GM10248 (cell line): ENCODE data around the gene MPZL3.

Experiments
- CTCF ChIA-PET: fragments of 300-600 bp; sonication (Branson Sonifier 250); formaldehyde crosslinking; extraction: SDS; loops from one replicate; lab custom pipeline; 2021; ENCODE audit warnings: antibody characterized with exemption; lab: Yijun Ruan, JAX
- POLR2A ChIA-PET: fragments of 350-650 bp; sonication (Branson Sonifier 250); formaldehyde crosslinking; extraction: SDS; loops from one replicate; lab custom pipeline; 2020; ENCODE audit warnings: antibody characterized with exemption; lab: Yijun Ruan, JAX
- DNase-seq: peaks from one replicate; pipeline ENCODE4 v3.0.0; 2012; ENCODE audit errors: extremely low spot score
- TF ChIP-seq, protein P1 (sequence below): IDR thresholded peaks from 2 replicates; pipeline ENCODE4 v1.5.1; 2012; ENCODE audit warnings: mild to moderate bottlenecking, low read depth; ENCODE audit errors: extremely low read depth, missing control alignments, control extremely low read depth

The MPZL3 gene

GRCh38 chr11:118219732-118220131 lies 32.4 kb downstream of the MPZL3 start:
- TF ChIP-seq, protein P1, sequence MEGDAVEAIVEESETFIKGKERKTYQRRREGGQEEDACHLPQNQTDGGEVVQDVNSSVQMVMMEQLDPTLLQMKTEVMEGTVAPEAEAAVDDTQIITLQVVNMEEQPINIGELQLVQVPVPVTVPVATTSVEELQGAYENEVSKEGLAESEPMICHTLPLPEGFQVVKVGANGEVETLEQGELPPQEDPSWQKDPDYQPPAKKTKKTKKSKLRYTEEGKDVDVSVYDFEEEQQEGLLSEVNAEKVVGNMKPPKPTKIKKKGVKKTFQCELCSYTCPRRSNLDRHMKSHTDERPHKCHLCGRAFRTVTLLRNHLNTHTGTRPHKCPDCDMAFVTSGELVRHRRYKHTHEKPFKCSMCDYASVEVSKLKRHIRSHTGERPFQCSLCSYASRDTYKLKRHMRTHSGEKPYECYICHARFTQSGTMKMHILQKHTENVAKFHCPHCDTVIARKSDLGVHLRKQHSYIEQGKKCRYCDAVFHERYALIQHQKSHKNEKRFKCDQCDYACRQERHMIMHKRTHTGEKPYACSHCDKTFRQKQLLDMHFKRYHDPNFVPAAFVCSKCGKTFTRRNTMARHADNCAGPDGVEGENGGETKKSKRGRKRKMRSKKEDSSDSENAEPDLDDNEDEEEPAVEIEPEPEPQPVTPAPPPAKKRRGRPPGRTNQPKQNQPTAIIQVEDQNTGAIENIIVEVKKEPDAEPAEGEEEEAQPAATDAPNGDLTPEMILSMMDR, result no peak
- POLR2A ChIA-PET, result no interaction called here
- CTCF ChIA-PET, result interaction anchor here (0.6 to 2.2 kb wide), 2 partner anchors 21 to 22 kb away, joined by 3 to 9 read pairs; no protein-coding TSS in a partner anchor
- DNase-seq, result no peak

DNA sequence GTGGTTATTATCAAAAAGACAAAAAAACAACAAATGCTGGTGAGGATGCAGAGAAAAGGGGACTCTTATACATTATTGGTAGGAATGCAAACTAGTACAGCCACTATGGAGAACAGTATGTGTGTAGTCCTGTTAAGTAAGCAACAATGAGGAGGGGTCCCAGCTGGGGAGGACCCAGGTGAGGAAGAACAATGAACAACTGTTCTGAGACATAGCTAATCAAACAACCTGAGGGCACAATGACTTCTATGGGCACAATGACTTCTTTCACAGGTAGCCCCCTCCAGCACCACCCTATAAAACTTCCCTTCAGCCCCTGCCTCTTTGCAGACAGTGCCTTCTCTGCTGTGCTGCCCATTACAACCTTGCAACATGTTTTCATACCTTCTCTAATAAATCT lies 32.9 kb downstream of the MPZL3 start:
- ChIA-PET POLR2A (no interaction called here), CTCF (interaction anchor here (3.5 kb wide), 1 partner anchor 21 kb away, joined by 23 read pairs; no protein-coding TSS in a partner anchor)

GRCh38 chr11:118217575-118217974 lies 34.6 kb downstream of the MPZL3 start:
- DNase-seq, result no peak
- TF ChIP-seq, protein P1, result no peak
- CTCF ChIA-PET, result interaction anchor here (3.5 kb wide), 1 partner anchor 19 kb away, joined by 23 read pairs; no protein-coding TSS in a partner anchor
- POLR2A ChIA-PET, result no interaction called here

More for the DNA sequence above, 32.9 kb downstream of the MPZL3 start:
- no peak for DNase-seq
- TF ChIP-seq, protein P1, result no peak

DNA sequence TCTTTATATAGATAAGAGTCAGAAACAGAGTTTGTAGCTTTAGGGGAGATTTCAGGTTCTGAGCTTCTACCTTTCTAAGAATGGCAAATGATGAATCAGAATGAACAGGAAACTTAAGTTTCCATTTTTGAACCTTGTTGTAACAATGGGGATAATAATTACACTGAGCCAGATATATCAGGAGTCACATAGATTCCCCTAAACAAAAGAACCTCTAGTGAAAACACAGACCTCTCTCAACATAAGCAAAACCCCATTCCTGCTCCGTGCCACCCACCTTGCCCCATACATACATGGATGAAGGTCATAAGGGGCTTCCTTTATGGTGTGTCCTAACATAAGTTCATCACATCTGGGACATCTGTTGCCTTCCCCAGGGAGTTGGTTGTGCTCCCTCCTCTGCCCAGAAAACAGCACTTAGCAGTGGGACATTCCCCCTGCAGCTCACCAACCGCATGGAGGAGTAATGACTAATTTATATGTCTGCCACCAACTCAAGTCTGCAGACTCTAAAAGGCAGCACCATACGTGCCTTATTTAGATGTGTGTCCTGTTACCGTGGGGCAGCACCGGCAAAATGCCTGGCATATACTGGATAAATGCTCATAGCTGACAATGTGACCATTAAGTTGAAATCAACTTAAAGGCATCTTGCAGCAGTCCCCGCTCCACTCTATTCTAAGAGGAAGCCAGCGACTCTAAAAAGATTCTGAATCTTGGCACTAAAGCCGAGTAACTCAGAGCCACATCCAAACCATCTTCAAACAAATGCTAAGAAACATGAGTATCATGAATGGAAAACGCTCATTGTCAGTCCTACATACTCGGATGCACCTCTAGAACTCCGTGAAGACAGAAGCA lies 35.3 kb downstream of the MPZL3 start:
- peak; percentile 50 for DNase-seq
- POLR2A ChIA-PET, result interaction anchor here (0.9 to 1.0 kb wide), 2 partner anchors 18 to 35 kb away, joined by 3 to 7 read pairs; partner anchors contain the start of gene MPZL3
- TF ChIP-seq, protein P1, result peak; percentile 13
- CTCF ChIA-PET, result interaction anchor here (1.1 to 3.5 kb wide), 6 partner anchors 13 to 270 kb away, joined by 3 to 23 read pairs (median 4); no protein-coding TSS in a partner anchor

GRCh38 chr11:118215765-118216164 lies 36.4 kb downstream of the MPZL3 start:
- TF ChIP-seq, protein P1, result no peak
- no peak for DNase-seq
- ChIA-PET POLR2A (no interaction called here), CTCF (interaction anchor here (1.1 to 8.6 kb wide), 6 partner anchors 14 to 269 kb away, joined by 3 to 90 read pairs (median 7); no protein-coding TSS in a partner anchor)

GRCh38 chr11:118215262-118215661 lies 36.9 kb downstream of the MPZL3 start:
- no peak for DNase-seq
- CTCF ChIA-PET, result interaction anchor here (1.1 to 8.6 kb wide), 9 partner anchors 13 to 268 kb away, joined by 4 to 90 read pairs (median 8); partner anchors contain the start of gene MPZL3
- POLR2A ChIA-PET, result interaction anchor here (1.0 kb wide), 1 partner anchor 10 kb away, joined by 3 read pairs; the partner anchor contains the start of gene JAML
- TF ChIP-seq, protein P1, result no peak
